Measurements from ENCODE around the gene TTC23.

GRCh38 chr15:99157456-99157855 is 91.9 kb downstream of the TTC23 start:
- TF ChIP-seq NR3C1 (CRISPR knock-in tag; conservative IDR thresholded peaks at IDR 0.05; ENCODE audit: low read depth) = no peak
- TF ChIP-seq AFF4 (CRISPR knock-in tag; IDR thresholded peaks at IDR 0.05; ENCODE audit: borderline replicate concordance) = no peak
- TF ChIP-seq ZNF121 (CRISPR knock-in tag; IDR thresholded peaks at IDR 0.05) = no peak
- TF ChIP-seq E2F1 (CRISPR knock-in tag; IDR thresholded peaks at IDR 0.05) = no peak
- no peak for TF ChIP-seq CTCF (IDR thresholded peaks at IDR 0.05)
- no peak for TF ChIP-seq TP53 (CRISPR knock-in tag; IDR thresholded peaks at IDR 0.05)
- no peak for TF ChIP-seq JUN (CRISPR knock-in tag; IDR thresholded peaks at IDR 0.05)
- no peak for TF ChIP-seq ESRRA (CRISPR knock-in tag; IDR thresholded peaks at IDR 0.05; ENCODE audit: borderline replicate concordance)
- no peak for TF ChIP-seq MXD4 (CRISPR knock-in tag; IDR thresholded peaks at IDR 0.05; ENCODE audit: borderline replicate concordance)

Measured in WTC11 (cell line).